Measurements from ENCODE around the gene CR1L. TPM values are rescaled to one million over a fixed set of nuclear protein-coding genes. Genes with fewer than 3 reads are reported as not detected.

The CR1L gene
- total RNA-seq, 2 donors from 2014 or later = not detected

- Histone ChIP-seq H3K4me1 (peaks cover 0 to 11% of the 10 kb centered on the region in 2 donors), H3K27ac (no peak overlapping the region), H3K27me3 (no peaks in the 10 kb centered on the region), H3K4me3 (peak overlapping the region in 1 of 2 donors; percentile 60), H3K9me3 (no peaks in the 10 kb centered on the region), H3K36me3 (no peaks in the 10 kb centered on the region)
- TF ChIP-seq CTCF (IDR thresholded peaks at IDR 0.05) = no peak
- no peak for DNase-seq (ENCODE audit: low spot score)
These were observed 725 bp downstream of the CR1L start for GRCh38 chr1:207645635-207646081.

- Histone ChIP-seq H3K9me3 (no peaks in the 10 kb centered on the region), H3K27me3 (no peaks in the 10 kb centered on the region), H3K4me1 (peaks cover 0 to 11% of the 10 kb centered on the region in 2 donors), H3K36me3 (no peaks in the 10 kb centered on the region), H3K27ac (no peak overlapping the region), H3K4me3 (no peak overlapping the region)
- DNase-seq (ENCODE audit: low spot score) = no peak
- no peak for TF ChIP-seq CTCF (IDR thresholded peaks at IDR 0.05)
These were observed 1.2 kb downstream of the CR1L start for GRCh38 chr1:207646171-207646570.

DNA sequence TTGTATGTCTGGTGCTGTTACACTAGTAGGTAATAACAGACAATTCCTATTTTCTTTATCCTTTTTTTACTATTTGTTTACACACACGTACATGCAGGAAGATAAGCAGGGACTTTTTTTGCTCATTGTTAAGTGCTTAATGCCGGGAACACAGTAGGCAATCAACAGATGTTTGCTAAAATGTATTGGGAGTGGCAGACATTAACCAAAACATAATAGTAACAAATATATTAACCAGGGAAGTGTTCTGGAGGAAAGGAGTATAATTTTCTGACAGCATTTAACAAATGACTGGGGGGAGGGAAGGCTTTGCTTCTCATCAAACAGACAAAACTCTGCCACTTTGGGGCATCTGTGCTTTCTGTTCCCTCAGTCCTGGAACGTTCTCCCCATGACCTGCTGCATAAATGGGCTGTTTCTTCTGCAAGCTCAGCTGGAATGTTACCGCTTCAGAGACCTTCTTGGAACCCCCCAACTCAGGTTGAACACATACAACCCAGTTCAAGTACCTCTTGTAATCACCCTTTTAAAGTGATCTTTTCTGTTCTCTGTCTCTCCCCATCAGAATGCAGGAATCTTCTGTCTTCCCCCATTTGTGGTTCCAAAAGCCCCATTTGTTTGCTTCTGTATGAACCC lies 2.1 kb downstream of the CR1L start:
- TF ChIP-seq CTCF (IDR thresholded peaks at IDR 0.05) = no peak
- H3K4me3 ChIP-seq = no peak overlapping the region
- H3K36me3 ChIP-seq = no peaks in the 10 kb centered on the region
- H3K27me3 ChIP-seq = no peaks in the 10 kb centered on the region
- H3K9me3 ChIP-seq = no peaks in the 10 kb centered on the region
- no peak for DNase-seq (ENCODE audit: low spot score)
- peaks cover 0 to 11% of the 10 kb centered on the region in 2 donors for H3K4me1 ChIP-seq
- no peak overlapping the region for H3K27ac ChIP-seq

- Histone ChIP-seq H3K4me3 (no peak overlapping the region), H3K9me3 (no peaks in the 10 kb centered on the region), H3K36me3 (no peaks in the 10 kb centered on the region), H3K27ac (no peak overlapping the region), H3K4me1 (peaks cover 0 to 11% of the 10 kb centered on the region in 2 donors), H3K27me3 (no peaks in the 10 kb centered on the region)
- DNase-seq (ENCODE audit: low spot score) = no peak
- TF ChIP-seq CTCF (IDR thresholded peaks at IDR 0.05) = no peak
These were observed 2.9 kb downstream of the CR1L start for GRCh38 chr1:207647671-207648333.

DNA sequence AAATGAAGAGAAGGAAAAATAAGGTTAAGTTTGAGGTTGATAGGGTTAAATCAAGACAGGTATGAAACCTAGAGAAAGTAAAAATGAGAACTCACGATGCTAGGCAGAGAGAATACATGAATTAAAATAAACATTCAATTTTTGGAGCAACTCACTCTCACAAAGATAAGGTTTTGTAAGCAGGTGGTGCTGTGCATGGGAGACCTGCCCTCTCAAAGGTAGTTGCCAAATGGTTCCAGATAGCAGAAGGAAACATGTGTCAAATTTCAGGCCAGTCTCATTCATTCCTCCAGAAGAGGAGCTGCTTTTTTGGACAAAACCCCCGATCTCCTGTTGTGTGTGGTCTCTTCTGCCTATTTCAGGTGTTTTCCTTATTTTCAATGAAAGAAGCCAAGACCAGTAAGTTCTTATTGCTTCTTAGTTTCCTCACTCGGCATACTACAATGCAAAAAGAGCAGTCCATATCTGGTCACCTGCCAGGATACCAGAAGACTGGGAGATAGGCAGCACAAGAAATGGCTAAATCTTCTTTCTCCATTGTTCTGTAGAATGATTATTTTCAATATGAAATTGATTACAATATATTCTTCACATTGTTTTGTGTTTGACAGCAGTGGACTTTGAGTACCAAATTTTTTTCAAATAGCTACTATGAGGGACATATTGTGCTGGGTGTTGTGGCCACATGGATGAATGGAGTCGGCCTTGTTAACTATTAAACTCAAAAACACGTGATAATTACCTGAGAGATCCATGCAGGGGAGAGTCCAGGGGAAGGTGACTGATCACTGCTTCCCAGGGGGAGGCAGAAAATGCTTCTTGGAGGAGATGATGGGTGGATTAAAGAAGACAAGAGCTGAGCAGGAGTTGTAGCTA lies 3.6 kb downstream of the CR1L start:
- H3K36me3 ChIP-seq = no peaks in the 10 kb centered on the region
- no peak for DNase-seq (ENCODE audit: low spot score)
- no peak overlapping the region for H3K4me3 ChIP-seq
- no peaks in the 10 kb centered on the region for H3K9me3 ChIP-seq
- no peaks in the 10 kb centered on the region for H3K27me3 ChIP-seq
- no peak overlapping the region for H3K27ac ChIP-seq
- H3K4me1 ChIP-seq = peaks cover 0 to 11% of the 10 kb centered on the region in 2 donors
- no peak for TF ChIP-seq CTCF (IDR thresholded peaks at IDR 0.05)
